ENCODE measurements around the gene CSAD.

DNA sequence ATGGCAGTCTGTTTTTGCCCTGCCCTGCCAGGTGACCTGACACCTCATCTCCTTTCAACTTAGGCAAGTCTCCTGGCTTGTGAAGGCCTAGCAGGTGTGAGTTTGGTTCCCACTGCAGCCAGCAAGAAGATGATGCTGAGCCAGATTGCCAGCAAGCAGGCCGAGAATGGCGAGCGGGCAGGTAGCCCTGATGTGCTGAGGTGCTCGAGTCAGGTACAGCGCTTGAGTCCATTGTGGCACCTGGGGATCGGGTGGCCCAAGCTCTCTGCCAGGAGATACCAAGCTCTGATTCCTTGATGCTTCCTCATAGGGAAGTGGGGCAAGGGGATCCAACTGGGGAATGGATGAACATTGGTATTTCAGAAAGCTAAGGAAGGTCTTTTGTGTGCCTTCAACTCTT lies 4.1 kb upstream of the CSAD start:
- TF ChIP-seq EZH2 (IDR thresholded peaks at IDR 0.05; ENCODE audit: borderline replicate concordance, low read depth, low read length, severe bottlenecking) (no peak), POLR2A (IDR thresholded peaks at IDR 0.05; ENCODE audit: low read depth, low read length) (no peak)
- TF ChIP-seq, protein P1, sequence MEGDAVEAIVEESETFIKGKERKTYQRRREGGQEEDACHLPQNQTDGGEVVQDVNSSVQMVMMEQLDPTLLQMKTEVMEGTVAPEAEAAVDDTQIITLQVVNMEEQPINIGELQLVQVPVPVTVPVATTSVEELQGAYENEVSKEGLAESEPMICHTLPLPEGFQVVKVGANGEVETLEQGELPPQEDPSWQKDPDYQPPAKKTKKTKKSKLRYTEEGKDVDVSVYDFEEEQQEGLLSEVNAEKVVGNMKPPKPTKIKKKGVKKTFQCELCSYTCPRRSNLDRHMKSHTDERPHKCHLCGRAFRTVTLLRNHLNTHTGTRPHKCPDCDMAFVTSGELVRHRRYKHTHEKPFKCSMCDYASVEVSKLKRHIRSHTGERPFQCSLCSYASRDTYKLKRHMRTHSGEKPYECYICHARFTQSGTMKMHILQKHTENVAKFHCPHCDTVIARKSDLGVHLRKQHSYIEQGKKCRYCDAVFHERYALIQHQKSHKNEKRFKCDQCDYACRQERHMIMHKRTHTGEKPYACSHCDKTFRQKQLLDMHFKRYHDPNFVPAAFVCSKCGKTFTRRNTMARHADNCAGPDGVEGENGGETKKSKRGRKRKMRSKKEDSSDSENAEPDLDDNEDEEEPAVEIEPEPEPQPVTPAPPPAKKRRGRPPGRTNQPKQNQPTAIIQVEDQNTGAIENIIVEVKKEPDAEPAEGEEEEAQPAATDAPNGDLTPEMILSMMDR (IDR thresholded peaks at IDR 0.05; ENCODE audit: extremely low read depth in 1 of 2, insufficient read depth in 1 of 2, low read depth in 1 of 2, low read length in 2 of 2): no peak

Data from endothelial cell of umbilical vein (primary cell).